Uterus (tissue), 2 donors: ENCODE measurements around the gene PCDHAC2.

Experiments
- CTCF ChIP-seq, 4 experiments: fragments of 200-600 bp in 2 of 4; fragments of 450-650 bp in 2 of 4; sonication (generic) in 2 of 4; IDR thresholded peaks; one replicate each; pipeline ENCODE4 v1.5.1; 2016 to 2019; ENCODE audit warnings: antibody characterized with exemption in 4 of 4, mild to moderate bottlenecking in 2 of 4, moderate library complexity in 1 of 4
- POLR2A ChIP-seq, 2 donors: fragments of 450-650 bp; IDR thresholded peaks; one replicate each; pipeline ENCODE4 v1.6.1; 2016; ENCODE audit warnings: antibody characterized with exemption in 2 of 2, mild to moderate bottlenecking in 1 of 2, moderate library complexity in 1 of 2

DNA sequence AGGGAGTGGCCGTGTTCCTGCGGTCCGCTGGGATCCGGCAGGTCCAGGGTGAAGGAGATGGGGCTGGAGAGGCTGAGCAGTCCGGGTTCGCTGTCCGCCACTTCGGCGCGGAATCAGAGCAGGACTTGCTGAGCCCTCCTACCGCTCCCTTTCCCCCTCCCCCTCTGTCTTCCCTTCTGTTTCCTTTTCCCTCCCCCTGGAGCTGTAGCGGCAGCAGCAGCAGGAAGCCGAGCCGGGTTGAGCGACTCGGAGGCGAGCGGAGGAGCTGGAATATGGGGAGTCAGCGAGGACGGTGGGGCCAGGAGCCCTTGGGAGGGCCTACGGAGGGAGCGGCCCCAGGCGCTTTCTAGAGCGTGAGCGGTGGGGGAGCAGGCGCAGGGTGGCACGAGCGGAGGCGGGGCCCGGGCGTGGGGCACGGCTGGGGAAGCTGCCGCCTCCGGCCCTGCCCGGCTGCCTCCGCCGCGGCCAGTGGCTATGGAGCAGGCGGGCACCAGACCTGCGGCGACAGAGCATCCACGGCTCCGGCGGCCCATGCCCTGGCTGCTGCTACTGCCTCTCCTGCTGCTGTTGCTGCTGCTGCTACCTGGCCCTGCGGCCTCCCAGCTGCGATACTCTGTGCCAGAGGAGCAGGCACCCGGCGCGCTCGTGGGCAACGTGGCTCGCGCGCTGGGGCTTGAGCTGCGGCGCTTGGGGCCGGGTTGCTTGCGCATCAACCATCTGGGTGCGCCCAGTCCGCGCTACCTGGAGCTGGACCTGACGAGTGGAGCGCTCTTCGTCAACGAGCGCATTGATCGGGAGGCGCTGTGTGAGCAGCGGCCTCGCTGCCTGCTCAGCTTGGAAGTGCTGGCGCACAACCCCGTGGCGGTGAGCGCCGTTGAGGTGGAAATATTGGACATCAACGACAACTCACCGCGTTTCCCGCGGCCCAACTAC is at the start of gene PCDHAC2:
- TF ChIP-seq CTCF (IDR thresholded peaks at IDR 0.05) (no peak), POLR2A (IDR thresholded peaks at IDR 0.05) (no peak)
